Esophagus (tissue), 2 donors: ENCODE data around the gene CHRD. TPM values are rescaled to one million over a fixed set of nuclear protein-coding genes. Genes with fewer than 3 reads are reported as not detected.

ENCODE experiments used
- H3K27ac ChIP-seq, 2 donors: one replicate each; pipeline ENCODE4 v1.5.1; 2013; ENCODE audit warnings: low read depth in 2 of 2, mild to moderate bottlenecking in 2 of 2, inconsistent platforms in 1 of 2, low read length in 1 of 2, moderate library complexity in 1 of 2
- H3K27me3 ChIP-seq, 2 donors: one replicate each; pipeline ENCODE4 v1.6.1; 2013; ENCODE audit warnings: low read length in 2 of 2, control low read depth in 1 of 2, mild to moderate bottlenecking in 1 of 2; ENCODE audit not compliant: insufficient read depth in 2 of 2, control insufficient read depth in 1 of 2
- H3K36me3 ChIP-seq, 2 donors: one replicate each; pipeline ENCODE4 v1.6.1; 2013; ENCODE audit warnings: low read length in 1 of 2; ENCODE audit not compliant: control insufficient read depth in 2 of 2, insufficient read depth in 2 of 2
- H3K4me1 ChIP-seq, 2 donors: one replicate each; pipeline ENCODE4 v1.6.1; 2013; ENCODE audit warnings: low read length in 1 of 2; ENCODE audit not compliant: control insufficient read depth in 2 of 2, insufficient read depth in 2 of 2
- H3K4me3 ChIP-seq, 2 donors: one replicate each; pipeline ENCODE4 v1.5.1; 2013; ENCODE audit warnings: low read length in 2 of 2, mild to moderate bottlenecking in 2 of 2, low read depth in 1 of 2, moderate library complexity in 1 of 2
- H3K9me3 ChIP-seq, 2 donors: one replicate each; pipeline ENCODE4 v1.6.1; 2013; ENCODE audit warnings: mild to moderate bottlenecking in 2 of 2, low read depth in 1 of 2, low read length in 1 of 2, moderate library complexity in 1 of 2; ENCODE audit not compliant: control insufficient read depth in 2 of 2, insufficient read depth in 1 of 2
- WGBS, 2 donors: extraction: QIAGEN DNeasy Blood & Tissue Kit; methylation state at CpG; one replicate each; pipeline ENCODE4 v1.1.7; 2013; 5-methylcytosine and 5-hydroxymethylcytosine counted together
- polyA plus RNA-seq, 2 donors: library from polyadenylated mRNA; stranded (reverse); fragments of 200-250 nt; gene quantifications; one replicate each; pipeline ENCODE4 v1.2.3, GENCODE V29; 2013
- donor health status: healthy with polysubstance abuse.
- donor health status: Bipolar disorder and iron deficiency.

Gene CHRD
- polyA plus RNA-seq, 2 donors: 2.2 to 3.0 TPM

GRCh38 chr3:184352897-184353545 is 26.8 kb upstream of the CHRD start:
- no peaks in the 10 kb centered on the region for H3K27me3 ChIP-seq
- H3K27ac ChIP-seq: no peak overlapping the region
- H3K36me3 ChIP-seq: peaks cover 0 to 9% of the 10 kb centered on the region in 2 donors
- no peak overlapping the region for H3K4me3 ChIP-seq
- no peaks in the 10 kb centered on the region for H3K9me3 ChIP-seq
- H3K4me1 ChIP-seq: peaks cover 2 to 7% of the 10 kb centered on the region in 2 donors
- WGBS, 2 donors: 83 to 85% methylated on average over 11 of the region's 11 CpGs

DNA sequence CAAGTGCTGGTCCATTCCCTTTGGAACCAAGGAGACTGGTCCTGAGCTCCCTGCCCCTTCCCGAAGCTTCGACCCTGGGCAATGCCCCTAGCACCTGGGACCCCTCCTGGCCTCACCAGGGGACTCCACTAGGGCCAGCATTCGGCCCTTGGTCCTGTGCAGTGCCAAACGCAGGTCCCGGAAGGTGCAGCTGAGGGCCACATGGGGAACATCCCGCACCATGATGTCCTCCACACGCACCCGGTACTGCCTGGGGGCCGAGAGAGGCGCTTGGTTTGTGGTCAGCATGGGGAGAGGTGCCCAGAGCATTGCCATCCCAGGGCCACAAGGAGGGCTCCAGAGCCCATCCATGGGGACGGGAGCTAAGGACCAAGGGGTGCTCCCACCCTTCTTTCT is 26.3 kb upstream of the CHRD start:
- H3K27me3 ChIP-seq: no peaks in the 10 kb centered on the region
- WGBS, 2 donors: 93 to 94% methylated on average over 11 of the region's 11 CpGs
- H3K9me3 ChIP-seq: no peaks in the 10 kb centered on the region
- H3K4me1 ChIP-seq: peaks cover 2 to 7% of the 10 kb centered on the region in 2 donors
- no peak overlapping the region for H3K4me3 ChIP-seq
- no peak overlapping the region for H3K27ac ChIP-seq
- peaks cover 0 to 9% of the 10 kb centered on the region in 2 donors for H3K36me3 ChIP-seq

GRCh38 chr3:184354121-184354728 is 25.6 kb upstream of the CHRD start:
- Histone ChIP-seq H3K27ac (no peak overlapping the region), H3K36me3 (peaks cover 0 to 9% of the 10 kb centered on the region in 2 donors), H3K9me3 (no peaks in the 10 kb centered on the region), H3K4me3 (no peak overlapping the region), H3K27me3 (no peaks in the 10 kb centered on the region), H3K4me1 (peaks cover 2 to 9% of the 10 kb centered on the region in 2 donors)
- 47 to 53% methylated on average over 18 of the region's 18 CpGs for WGBS, 2 donors

DNA sequence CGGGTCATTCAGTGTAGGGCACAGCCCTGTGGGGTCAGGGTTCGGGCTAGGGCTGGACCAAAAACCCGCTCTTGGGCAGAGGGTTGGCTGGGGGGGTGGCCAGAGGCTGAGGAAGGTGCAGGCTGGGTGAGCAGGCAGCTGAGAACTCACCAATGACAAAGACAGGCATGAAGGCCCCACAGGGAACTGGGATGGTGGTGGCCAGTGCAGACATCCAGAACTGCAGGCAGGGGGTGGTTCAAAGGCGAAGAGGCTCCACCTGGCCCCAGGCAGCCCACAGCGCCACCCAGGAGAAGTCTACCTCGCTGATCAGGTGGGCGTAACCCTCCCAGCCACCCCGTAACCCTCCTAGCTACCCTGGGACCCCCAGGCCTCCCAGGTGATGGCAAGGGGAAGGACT is 25.1 kb upstream of the CHRD start:
- Histone ChIP-seq H3K4me3 (no peak overlapping the region), H3K27ac (no peak overlapping the region), H3K27me3 (no peaks in the 10 kb centered on the region), H3K9me3 (no peaks in the 10 kb centered on the region), H3K4me1 (peaks cover 2 to 9% of the 10 kb centered on the region in 2 donors), H3K36me3 (peaks cover 0 to 9% of the 10 kb centered on the region in 2 donors)
- WGBS, 2 donors: 79 to 83% methylated on average over 8 of the region's 8 CpGs

- Histone ChIP-seq H3K27me3 (no peaks in the 10 kb centered on the region), H3K4me3 (no peak overlapping the region), H3K9me3 (no peaks in the 10 kb centered on the region), H3K36me3 (peaks cover 0 to 9% of the 10 kb centered on the region in 2 donors), H3K27ac (no peak overlapping the region), H3K4me1 (peaks cover 2 to 9% of the 10 kb centered on the region in 2 donors)
- WGBS, 2 donors: 83 to 86% methylated on average over 18 of the region's 18 CpGs
These were observed 24.4 kb upstream of the CHRD start for GRCh38 chr3:184355261-184356040.

DNA sequence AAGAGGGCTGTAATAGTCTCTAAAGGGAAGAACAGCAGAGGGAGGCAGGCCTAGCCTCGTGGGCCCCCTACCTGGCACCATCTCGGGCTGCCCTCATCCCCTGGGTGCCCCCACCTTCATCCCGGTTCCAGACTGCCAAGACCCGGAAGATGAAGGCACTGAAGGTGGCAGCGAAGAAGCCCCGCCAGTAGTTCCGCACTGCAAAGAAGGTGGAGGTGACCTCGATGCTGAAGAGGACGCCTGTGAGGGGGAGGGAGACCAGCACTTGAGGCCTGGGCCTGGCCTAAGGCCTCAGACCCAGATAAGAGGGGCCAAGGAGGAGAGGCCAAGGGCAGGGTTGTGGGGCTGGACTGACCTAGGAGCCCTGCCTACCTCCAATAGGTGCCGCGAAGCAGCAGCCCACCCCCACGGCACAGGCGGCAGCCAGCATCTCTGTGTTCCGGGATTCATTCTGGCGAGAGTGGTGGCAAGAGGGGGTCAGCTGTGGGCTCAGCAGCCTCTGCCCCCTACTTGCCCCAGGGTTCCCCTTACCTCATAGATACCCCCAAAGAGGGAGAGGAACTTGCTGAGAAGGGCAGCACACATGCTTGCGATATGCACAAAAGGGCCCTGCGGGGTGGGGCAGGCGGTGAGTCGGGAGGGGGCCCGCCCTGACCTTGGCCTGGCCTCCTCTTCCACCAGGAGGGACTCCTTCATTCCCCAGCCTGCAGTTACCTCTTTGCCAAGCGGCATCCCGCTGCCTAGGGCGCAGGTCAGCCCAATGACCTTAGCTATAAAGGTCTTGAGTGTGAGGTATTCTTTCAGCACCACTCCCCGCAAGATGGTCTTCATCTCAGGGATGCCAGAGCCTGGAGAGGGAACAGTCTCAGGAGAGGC is 22.4 kb upstream of the CHRD start:
- Histone ChIP-seq H3K27ac (no peak overlapping the region), H3K27me3 (no peaks in the 10 kb centered on the region), H3K36me3 (peaks cover 0 to 9% of the 10 kb centered on the region in 2 donors), H3K4me3 (no peak overlapping the region), H3K4me1 (peaks cover 0 to 7% of the 10 kb centered on the region in 2 donors), H3K9me3 (no peaks in the 10 kb centered on the region)
- 93 to 94% methylated on average over 24 of the region's 24 CpGs for WGBS, 2 donors

DNA sequence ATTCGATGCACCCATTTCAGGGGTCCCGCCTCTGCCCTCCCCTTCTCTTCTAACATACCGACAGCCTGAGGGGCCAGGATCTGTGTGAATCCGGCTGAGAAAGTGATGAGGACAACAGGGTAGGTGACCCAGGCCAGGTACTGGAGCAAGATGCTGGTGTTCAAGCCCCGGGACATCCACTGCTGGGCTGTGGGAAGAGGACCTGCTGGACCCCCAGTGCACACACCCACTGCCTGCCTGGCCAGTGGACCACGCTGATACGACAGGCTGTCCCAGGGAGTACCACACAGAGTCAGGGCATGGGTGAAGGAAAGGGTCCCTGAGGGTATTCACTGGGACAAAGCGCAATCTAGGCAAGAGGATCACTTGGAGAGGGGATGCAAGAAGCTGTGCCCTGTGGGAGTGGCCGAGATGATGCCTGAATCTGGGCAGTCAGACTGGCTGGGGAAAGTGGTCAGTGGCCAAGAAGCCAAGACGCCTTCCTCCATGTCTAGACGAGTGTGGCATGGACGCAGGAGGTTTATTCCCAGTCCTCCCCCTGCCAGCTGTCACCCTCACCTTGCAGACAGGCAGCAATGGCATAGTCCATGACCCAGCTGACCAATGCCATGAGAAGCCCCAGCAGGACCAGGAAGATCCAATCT is 21.6 kb upstream of the CHRD start:
- no peaks in the 10 kb centered on the region for H3K27me3 ChIP-seq
- no peak overlapping the region for H3K4me3 ChIP-seq
- no peaks in the 10 kb centered on the region for H3K9me3 ChIP-seq
- WGBS, 2 donors: 91 to 93% methylated on average over 12 of the region's 12 CpGs
- H3K36me3 ChIP-seq: peaks cover 0 to 9% of the 10 kb centered on the region in 2 donors
- H3K4me1 ChIP-seq: peaks cover 0 to 6% of the 10 kb centered on the region in 2 donors
- H3K27ac ChIP-seq: no peak overlapping the region

DNA sequence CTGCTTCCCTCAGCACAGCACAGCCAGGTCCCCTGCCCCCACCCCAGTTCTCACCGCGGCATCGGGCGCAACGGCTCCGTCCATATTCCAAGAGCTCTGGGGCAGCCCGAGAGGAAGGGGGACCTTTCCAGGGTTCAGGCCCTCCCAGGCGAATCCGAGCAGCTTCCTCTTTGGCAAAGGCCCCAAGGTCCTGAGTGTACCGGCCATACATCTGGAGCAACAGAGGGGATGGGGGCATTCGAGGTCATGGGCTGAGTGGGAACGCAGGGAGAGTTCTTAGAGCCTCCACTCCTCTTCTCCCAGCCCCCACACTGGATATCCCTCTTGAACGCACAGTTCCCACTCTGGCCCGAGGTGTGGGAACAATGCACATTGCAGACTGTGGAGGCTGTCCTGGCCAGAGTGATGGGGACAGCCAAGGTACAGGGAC is 20.9 kb upstream of the CHRD start:
- no peak overlapping the region for H3K27ac ChIP-seq
- H3K27me3 ChIP-seq: no peaks in the 10 kb centered on the region
- peaks cover 0 to 6% of the 10 kb centered on the region in 2 donors for H3K36me3 ChIP-seq
- H3K4me3 ChIP-seq: no peak overlapping the region
- H3K4me1 ChIP-seq: peaks cover 0 to 6% of the 10 kb centered on the region in 2 donors
- H3K9me3 ChIP-seq: no peaks in the 10 kb centered on the region
- WGBS, 2 donors: 78 to 83% methylated on average over 14 of the region's 14 CpGs
